Activated B cell treated with CpG ODN at 0.5 μM for 24 hours (primary cell): ENCODE results near the gene GMEB1. TPM values are rescaled to one million over a fixed set of nuclear protein-coding genes. Genes with fewer than 3 reads are reported as not detected.

Experiments
- ATAC-seq: fragments of 200-7000 bp; cut with Tn5 transposase; one replicate; pipeline ENCODE4 v1.10.0; 2021; ENCODE audit warnings: low read depth, mild to moderate bottlenecking, moderate library complexity
- CTCF ChIA-PET: fragments of 350-600 bp; sonication (Branson Sonifier 250); formaldehyde crosslinking; loops from one replicate; lab custom pipeline; 2021; ENCODE audit warnings: antibody characterized with exemption; lab: Charles Lee
- POLR2A ChIA-PET: fragments of 350-600 bp; sonication (Branson Sonifier 250); formaldehyde crosslinking; loops from one replicate; lab custom pipeline; 2021; ENCODE audit warnings: antibody characterized with exemption; lab: Charles Lee
- DNase-seq: peaks from one replicate; pipeline ENCODE4 v3.0.0; 2022
- H3K27ac Mint-ChIP-seq: one replicate; pipeline ENCODE4 v1.8.0; 2020; ENCODE audit warnings: mixed read lengths
- H3K27me3 Mint-ChIP-seq: one replicate; pipeline ENCODE4 v1.8.0; 2021; ENCODE audit warnings: mixed read lengths
- H3K36me3 Mint-ChIP-seq: one replicate; pipeline ENCODE4 v1.8.0; 2021; ENCODE audit warnings: low read depth, mixed read lengths
- H3K4me1 Mint-ChIP-seq: one replicate; pipeline ENCODE4 v1.8.0; 2021; ENCODE audit warnings: mixed read lengths
- H3K4me3 Mint-ChIP-seq: one replicate; pipeline ENCODE4 v1.8.0; 2020; ENCODE audit warnings: mild to moderate bottlenecking, mixed read lengths
- H3K9me3 Mint-ChIP-seq: one replicate; pipeline ENCODE4 v1.8.0; 2020; ENCODE audit warnings: mixed read lengths
- intact Hi-C: fragments of 100-400 bp; cut with micrococcal nuclease; formaldehyde crosslinking; loops from one replicate; pipeline ENCODE4 v1.15.1; 2024
- total RNA-seq: library from RNA; stranded (reverse); gene quantifications from 2 replicates; pipeline ENCODE4 v1.2.3, GENCODE V29; 2022
- TF ChIP-seq, protein P1 (sequence below): fragments of 200-600 bp; IDR thresholded peaks from one replicate; pipeline ENCODE4 v1.8.0; 2022; ENCODE audit warnings: antibody characterized with exemption, mild to moderate bottlenecking

The GMEB1 gene
- total RNA-seq, 1 donor from 2014 or later: 27.4 TPM

DNA sequence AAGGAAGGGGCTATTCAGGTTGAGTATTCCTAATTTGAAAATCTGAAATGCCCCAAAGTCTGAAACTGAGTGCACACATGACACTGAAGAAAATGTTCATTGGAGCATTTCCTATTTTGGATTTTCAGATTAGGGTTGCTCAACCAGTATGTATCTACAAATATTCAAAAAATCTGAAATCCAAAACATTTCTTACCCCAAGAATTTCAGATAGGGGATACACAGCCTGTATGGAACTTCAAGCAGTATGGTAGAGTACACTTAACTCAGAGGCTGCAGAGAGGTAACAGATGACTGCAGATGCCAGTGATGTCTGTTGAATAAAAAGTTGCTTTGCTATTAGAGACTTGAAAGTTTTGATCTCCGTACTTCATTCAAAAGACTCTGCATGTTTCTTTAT lies 87.1 kb downstream of the GMEB1 start:
- Mint-ChIP-seq H3K27ac (no peak overlapping the region), H3K4me3 (no peak overlapping the region), H3K4me1 (peaks cover 26% of the 10 kb centered on the region), H3K9me3 (no peaks in the 10 kb centered on the region), H3K27me3 (no peaks in the 10 kb centered on the region), H3K36me3 (peaks cover 36% of the 10 kb centered on the region)
- ChIA-PET CTCF (no interaction called here), POLR2A (interaction anchor here (0.5 to 1.1 kb wide), 2 partner anchors 107 to 174 kb away, joined by 3 to 4 read pairs; no protein-coding TSS in a partner anchor)
- DNase-seq (no peak), ATAC-seq (no peak)
- TF ChIP-seq, protein P1, sequence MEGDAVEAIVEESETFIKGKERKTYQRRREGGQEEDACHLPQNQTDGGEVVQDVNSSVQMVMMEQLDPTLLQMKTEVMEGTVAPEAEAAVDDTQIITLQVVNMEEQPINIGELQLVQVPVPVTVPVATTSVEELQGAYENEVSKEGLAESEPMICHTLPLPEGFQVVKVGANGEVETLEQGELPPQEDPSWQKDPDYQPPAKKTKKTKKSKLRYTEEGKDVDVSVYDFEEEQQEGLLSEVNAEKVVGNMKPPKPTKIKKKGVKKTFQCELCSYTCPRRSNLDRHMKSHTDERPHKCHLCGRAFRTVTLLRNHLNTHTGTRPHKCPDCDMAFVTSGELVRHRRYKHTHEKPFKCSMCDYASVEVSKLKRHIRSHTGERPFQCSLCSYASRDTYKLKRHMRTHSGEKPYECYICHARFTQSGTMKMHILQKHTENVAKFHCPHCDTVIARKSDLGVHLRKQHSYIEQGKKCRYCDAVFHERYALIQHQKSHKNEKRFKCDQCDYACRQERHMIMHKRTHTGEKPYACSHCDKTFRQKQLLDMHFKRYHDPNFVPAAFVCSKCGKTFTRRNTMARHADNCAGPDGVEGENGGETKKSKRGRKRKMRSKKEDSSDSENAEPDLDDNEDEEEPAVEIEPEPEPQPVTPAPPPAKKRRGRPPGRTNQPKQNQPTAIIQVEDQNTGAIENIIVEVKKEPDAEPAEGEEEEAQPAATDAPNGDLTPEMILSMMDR: no peak
- intact Hi-C loops: loop anchor here (5.0 kb wide), 1 partner anchor 238 kb away; no protein-coding TSS in a partner anchor

DNA sequence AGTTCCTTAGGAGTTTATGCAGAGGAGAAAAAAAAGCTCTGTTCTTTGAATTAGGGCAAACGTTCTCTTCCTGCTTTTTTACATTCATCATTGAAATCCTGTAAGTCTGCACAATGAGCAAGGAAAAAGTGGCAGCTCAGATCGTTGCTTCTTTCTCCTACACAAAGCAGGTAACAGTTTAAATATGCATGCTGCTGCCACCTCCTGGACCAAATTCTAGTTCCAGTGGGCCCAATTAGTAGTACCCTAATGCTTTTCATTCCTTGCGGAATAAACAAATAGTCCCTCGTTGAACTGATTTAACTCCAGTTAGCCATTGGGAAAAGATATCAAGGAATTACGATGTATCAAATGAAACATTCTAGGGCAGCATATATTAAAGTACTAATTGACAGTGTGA lies 88.3 kb downstream of the GMEB1 start:
- H3K9me3 Mint-ChIP-seq: no peaks in the 10 kb centered on the region
- peaks cover 19% of the 10 kb centered on the region for H3K4me1 Mint-ChIP-seq
- peaks cover 33% of the 10 kb centered on the region for H3K36me3 Mint-ChIP-seq
- ChIA-PET POLR2A (interaction anchor here (0.5 kb wide), 1 partner anchor 109 kb away, joined by 3 read pairs; the partner anchor contains the start of gene RNU11), CTCF (no interaction called here)
- H3K27me3 Mint-ChIP-seq: no peaks in the 10 kb centered on the region
- H3K4me3 Mint-ChIP-seq: no peak overlapping the region
- TF ChIP-seq, protein P1: no peak
- intact Hi-C loops: loop anchor here (5.0 kb wide), 1 partner anchor 240 kb away; no protein-coding TSS in a partner anchor
- ATAC-seq (no peak), DNase-seq (no peak)
- H3K27ac Mint-ChIP-seq: no peak overlapping the region

DNA sequence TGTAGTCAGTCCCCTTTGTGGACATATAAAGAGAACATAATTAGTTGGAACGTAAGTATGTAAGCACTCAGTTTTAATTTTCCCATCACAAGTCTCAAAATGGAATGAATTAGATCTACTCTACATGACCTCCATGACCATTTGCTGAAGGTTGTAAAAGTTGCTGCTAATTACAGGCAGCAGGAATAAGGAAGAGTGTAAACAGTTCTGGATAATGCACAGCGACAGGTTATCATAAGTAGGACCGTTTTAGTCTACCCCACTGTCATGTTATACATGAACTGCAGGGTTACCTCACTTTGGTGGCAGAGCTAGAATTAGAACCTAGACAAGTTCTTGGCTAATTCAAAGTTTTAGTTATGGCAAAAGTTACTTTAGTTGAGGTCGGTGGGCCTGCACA lies 89.8 kb downstream of the GMEB1 start:
- ATAC-seq (no peak), DNase-seq (no peak)
- peaks cover 36% of the 10 kb centered on the region for H3K36me3 Mint-ChIP-seq
- H3K9me3 Mint-ChIP-seq: no peaks in the 10 kb centered on the region
- H3K27ac Mint-ChIP-seq: no peak overlapping the region
- CTCF ChIA-PET: no interaction called here
- TF ChIP-seq, protein P1: no peak
- H3K4me1 Mint-ChIP-seq: peaks cover 18% of the 10 kb centered on the region
- intact Hi-C loops: loop anchor here (5.0 kb wide), 1 partner anchor 241 kb away; no protein-coding TSS in a partner anchor
- POLR2A ChIA-PET: interaction anchor here (0.7 kb wide), 1 partner anchor 22 kb away, joined by 3 read pairs; the partner anchor contains the start of gene YTHDF2
- H3K4me3 Mint-ChIP-seq: no peak overlapping the region
- no peaks in the 10 kb centered on the region for H3K27me3 Mint-ChIP-seq

DNA sequence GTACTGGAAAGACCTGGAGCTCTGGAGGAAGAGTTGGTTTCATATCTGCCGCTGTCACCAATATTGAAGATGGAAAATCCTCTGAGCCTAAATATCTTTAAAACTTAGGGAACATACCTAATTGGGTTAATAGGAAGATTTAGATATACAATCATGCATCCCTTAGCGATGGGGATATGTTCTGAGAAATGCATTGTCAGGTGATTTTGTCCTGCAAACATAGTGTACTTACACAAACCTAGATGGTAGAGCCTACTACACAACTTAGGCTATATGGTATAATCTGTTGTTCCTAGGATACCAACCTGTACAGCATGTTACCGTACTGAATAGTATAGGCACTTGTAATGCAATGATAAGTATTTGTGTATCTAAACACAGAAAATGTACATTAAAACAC lies 90.7 kb downstream of the GMEB1 start:
- H3K9me3 Mint-ChIP-seq: no peaks in the 10 kb centered on the region
- peaks cover 32% of the 10 kb centered on the region for H3K36me3 Mint-ChIP-seq
- ChIA-PET POLR2A (interaction anchor here (0.7 kb wide), 1 partner anchor 23 kb away, joined by 3 read pairs; the partner anchor contains the start of gene YTHDF2), CTCF (no interaction called here)
- no peak overlapping the region for H3K4me3 Mint-ChIP-seq
- H3K27me3 Mint-ChIP-seq: no peaks in the 10 kb centered on the region
- no peak overlapping the region for H3K27ac Mint-ChIP-seq
- DNase-seq (no peak), ATAC-seq (no peak)
- TF ChIP-seq, protein P1: no peak
- peaks cover 17% of the 10 kb centered on the region for H3K4me1 Mint-ChIP-seq
- intact Hi-C loops: loop anchor here (5.0 kb wide), 1 partner anchor 242 kb away; no protein-coding TSS in a partner anchor

DNA sequence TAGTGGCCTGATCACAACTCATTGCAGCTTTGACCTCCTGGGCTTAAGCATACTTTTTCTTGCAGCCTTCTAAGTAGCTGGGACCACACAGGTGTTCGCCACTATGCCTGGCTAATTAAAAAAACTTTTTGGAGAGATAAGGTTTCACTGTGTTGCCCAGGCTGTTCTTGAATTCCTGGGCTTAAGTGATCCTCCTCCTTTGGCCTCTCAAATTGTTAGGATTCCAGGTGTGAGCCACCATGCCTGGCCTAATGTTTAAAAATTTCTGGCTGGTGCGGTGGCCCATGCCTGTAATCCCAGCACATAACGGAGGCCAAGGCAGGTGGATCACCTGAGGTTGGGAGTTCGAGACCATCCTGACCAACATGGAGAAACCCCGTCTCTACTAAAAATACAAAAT lies 92.6 kb downstream of the GMEB1 start:
- ChIA-PET CTCF (no interaction called here), POLR2A (interaction anchor here (0.7 kb wide), 3 partner anchors 19 to 321 kb away, joined by 4 to 6 read pairs (median 4); no protein-coding TSS in a partner anchor)
- intact Hi-C loops: no loop called here
- ATAC-seq (no peak), DNase-seq (no peak)
- Mint-ChIP-seq H3K36me3 (peaks cover 47% of the 10 kb centered on the region), H3K27me3 (no peaks in the 10 kb centered on the region), H3K4me1 (peaks cover 28% of the 10 kb centered on the region), H3K27ac (no peak overlapping the region), H3K4me3 (no peak overlapping the region), H3K9me3 (no peaks in the 10 kb centered on the region)
- TF ChIP-seq, protein P1: no peak
